IMR-90 (cell line): Measurements from ENCODE around the gene FBXO41. TPM values are rescaled to one million over a fixed set of nuclear protein-coding genes. Genes with fewer than 3 reads are reported as not detected.

Source experiments
- ATAC-seq: fragments of 200-7000 bp; cut with Tn5 transposase; 2 replicates; pipeline ENCODE4 v1.9.1; 2020; ENCODE audit warnings: low read depth, mild to moderate bottlenecking, moderate library complexity
- BruUV-seq: library from RNA; stranded (reverse); fragments of 400-500 nt; replicated peaks from 2 replicates; lab custom pipeline; 2021; lab: Mats Ljungman, UMichigan
- CTCF ChIA-PET: fragments of 300-600 bp; formaldehyde crosslinking; extraction: SDS; loops from one replicate; lab custom pipeline; 2021; ENCODE audit warnings: antibody characterized with exemption; lab: Yijun Ruan, JAX
- POLR2A ChIA-PET: fragments of 300-600 bp; sonication (Branson Sonifier 250); formaldehyde crosslinking; loops from one replicate; lab custom pipeline; 2022; ENCODE audit warnings: antibody characterized with exemption; ENCODE audit not compliant: unreplicated experiment; lab: Charles Lee
- DNase-seq: peaks from one replicate; pipeline ENCODE4 v3.0.0; 2013
- H2AFZ ChIP-seq: replicated peaks from 2 replicates; pipeline ENCODE3; 2013; ENCODE audit warnings: low read length, mild to moderate bottlenecking; ENCODE audit not compliant: poor library complexity
- H2AK5ac ChIP-seq: 2 replicates; pipeline ENCODE4 v1.6.1; 2013; ENCODE audit warnings: low read depth, low read length, inconsistent platforms
- H2AK9ac ChIP-seq: replicated peaks from 2 replicates; pipeline ENCODE3; 2013; ENCODE audit warnings: mild to moderate bottlenecking, low read depth, low read length, moderate library complexity; ENCODE audit not compliant: poor library complexity
- H2BK120ac ChIP-seq: 2 replicates; pipeline ENCODE4 v1.6.1; 2013; ENCODE audit warnings: low read depth, low read length, inconsistent platforms
- H2BK15ac ChIP-seq: 3 replicates; pipeline ENCODE4 v1.6.1; 2013; ENCODE audit warnings: low read depth, low read length, inconsistent platforms
- H2BK20ac ChIP-seq: 2 replicates; pipeline ENCODE4 v1.6.1; 2013; ENCODE audit warnings: low read depth, mild to moderate bottlenecking, inconsistent platforms, low read length, moderate library complexity
- H2BK5ac ChIP-seq: 2 replicates; pipeline ENCODE4 v1.6.1; 2013; ENCODE audit warnings: mild to moderate bottlenecking, low read depth, low read length, inconsistent platforms; ENCODE audit not compliant: poor library complexity, severe bottlenecking
- H3K14ac ChIP-seq: replicated peaks from 2 replicates; pipeline ENCODE4 v1.6.1; 2013; ENCODE audit warnings: low read depth, low read length, inconsistent platforms
- H3K18ac ChIP-seq: 2 replicates; pipeline ENCODE4 v1.6.1; 2013; ENCODE audit warnings: low read depth, low read length, control low read depth
- H3K23ac ChIP-seq: 2 replicates; pipeline ENCODE4 v1.6.1; 2013; ENCODE audit warnings: low read depth, low read length, inconsistent platforms
- H3K27ac ChIP-seq: 2 replicates; pipeline ENCODE4 v1.5.1; 2013; ENCODE audit warnings: mild to moderate bottlenecking, control low read depth, low read length; ENCODE audit not compliant: insufficient read depth
- H3K27me3 ChIP-seq: 2 replicates; pipeline ENCODE4 v1.6.1; 2013; ENCODE audit warnings: low read length; ENCODE audit not compliant: control insufficient read depth, insufficient read depth
- H3K36me3 ChIP-seq: 2 replicates; pipeline ENCODE4 v1.6.1; 2013; ENCODE audit warnings: low read length, mixed read lengths; ENCODE audit not compliant: control insufficient read depth, insufficient read depth
- H3K4ac ChIP-seq: 2 replicates; pipeline ENCODE4 v1.6.1; 2013; ENCODE audit warnings: low read depth, low read length, inconsistent platforms
- H3K4me1 ChIP-seq: 2 replicates; pipeline ENCODE4 v1.6.1; 2013; ENCODE audit warnings: low read length, mixed read lengths; ENCODE audit not compliant: control insufficient read depth, insufficient read depth
- H3K4me2 ChIP-seq: 2 replicates; pipeline ENCODE4 v1.6.1; 2013; ENCODE audit warnings: low read depth, mild to moderate bottlenecking, control low read depth, low read length, moderate library complexity
- H3K4me3 ChIP-seq: 2 replicates; pipeline ENCODE4 v1.5.1; 2013; ENCODE audit warnings: low read depth, mild to moderate bottlenecking, control low read depth, low read length, moderate library complexity; ENCODE audit not compliant: insufficient read depth
- H3K56ac ChIP-seq: 2 replicates; pipeline ENCODE4 v1.6.1; 2013; ENCODE audit warnings: low read length, inconsistent platforms; ENCODE audit not compliant: insufficient read depth; ENCODE audit errors: extremely low read depth
- H3K79me1 ChIP-seq, 2 experiments: 2 replicates each; pipeline ENCODE4 v1.6.1; 2013; ENCODE audit warnings: low read length in 2 of 2, inconsistent platforms in 1 of 2, low read depth in 1 of 2
- H3K9ac ChIP-seq: 2 replicates; pipeline ENCODE4 v1.6.1; 2013; ENCODE audit warnings: low read depth, low read length, control low read depth
- H3K9me1 ChIP-seq: 2 replicates; pipeline ENCODE4 v1.6.1; 2013; ENCODE audit warnings: low read length, inconsistent platforms; ENCODE audit not compliant: insufficient read depth
- H3K9me3 ChIP-seq: 2 replicates; pipeline ENCODE4 v1.6.1; 2013; ENCODE audit warnings: low read length; ENCODE audit not compliant: control insufficient read depth, insufficient read depth
- H4K20me1 ChIP-seq: 2 replicates; pipeline ENCODE4 v1.6.1; 2013; ENCODE audit warnings: low read length, inconsistent platforms; ENCODE audit not compliant: insufficient read depth
- H4K5ac ChIP-seq: 2 replicates; pipeline ENCODE4 v1.6.1; 2013; ENCODE audit warnings: mild to moderate bottlenecking, low read depth, low read length, control low read depth
- H4K8ac ChIP-seq, 2 experiments: 2 replicates each; pipeline ENCODE4 v1.6.1; 2013; ENCODE audit warnings: low read depth in 2 of 2, low read length in 2 of 2, control low read depth in 1 of 2, inconsistent platforms in 1 of 2
- H4K91ac ChIP-seq: 2 replicates; pipeline ENCODE4 v1.6.1; 2013; ENCODE audit warnings: low read depth, low read length, inconsistent platforms; ENCODE audit not compliant: insufficient read depth
- CEBPB ChIP-seq: IDR thresholded peaks from 2 replicates; pipeline ENCODE4 v1.6.1; 2012; ENCODE audit warnings: low read depth, low read length, improper control_type of control experiment
- CTCF ChIP-seq: conservative IDR thresholded peaks from 2 replicates; pipeline ENCODE4 v1.5.1; 2012; ENCODE audit warnings: mild to moderate bottlenecking, low read depth, low read length, improper control_type of control experiment
- RFX5 ChIP-seq: IDR thresholded peaks from 2 replicates; pipeline ENCODE4 v1.8.0; 2012; ENCODE audit warnings: low read depth, mild to moderate bottlenecking, low read length, moderate library complexity
- USF2 ChIP-seq: fragments of 150-350 bp; IDR thresholded peaks from 2 replicates; pipeline ENCODE4 v1.6.1; 2017; ENCODE audit warnings: mild to moderate bottlenecking, antibody characterized with exemption, low read length, low read depth
- WGBS, 2 experiments: methylation state at CpG; one replicate each; pipeline versions ENCODE4 v1.1.5 to v1.1.7; 2013; ENCODE audit warnings: missing lambda C conversion rate in 2 of 2; ENCODE audit not compliant: insufficient read length in 1 of 2; ENCODE audit errors: extremely low coverage in 2 of 2; 5-methylcytosine and 5-hydroxymethylcytosine counted together
- dilution Hi-C: fragments of 300-500 bp; cut with HindIII; formaldehyde crosslinking; loops from one replicate; pipeline ENCODE4 v1.14.3; 2018; ENCODE audit warnings: low sequenced_read_pairs; ENCODE audit not compliant: unreplicated experiment
- in situ Hi-C: fragments of 300-500 bp; cut with MboI; formaldehyde crosslinking; loops from 3 replicates; pipeline ENCODE4 v1.14.3; 2019; ENCODE audit warnings: low sequenced_read_pairs, inconsistent platforms, mixed read lengths
- intact Hi-C: fragments of 100-400 bp; cut with micrococcal nuclease; formaldehyde crosslinking; loops from 2 replicates; pipeline ENCODE4 v1.10.0; 2022
- polyA plus RNA-seq, 3 experiments: library from polyadenylated mRNA; depleted of rRNA; stranded (reverse); fragments of >200 nt; gene quantifications; 2 replicates each; pipeline ENCODE4 v1.2.3, GENCODE V29; 2012; ENCODE audit warnings: low replicate concordance in 1 of 3
- total RNA-seq: library from RNA; depleted of rRNA; stranded (reverse); fragments of >200 nt; gene quantifications from 2 replicates; pipeline ENCODE4 v1.2.3, GENCODE V29; 2012

FBXO41 gene
- total and polyA plus RNA-seq, 2 of the 4 experiments (the other 2 are of a cell fraction) = 0.54 to 3.7 TPM

GRCh38 chr2:73301636-73302035 lies 17.4 kb upstream of the FBXO41 start:
- Histone ChIP-seq H3K27ac (no peak overlapping the region), H3K56ac (no peak overlapping the region), H2AK5ac (no peak overlapping the region), H4K5ac (no peak overlapping the region), H2BK120ac (no peak overlapping the region), H3K9me1 (no peaks in the 10 kb centered on the region), H3K27me3 (peaks cover 27% of the 10 kb centered on the region), H3K4me1 (no peaks in the 10 kb centered on the region), H4K20me1 (no peaks in the 10 kb centered on the region), H3K9me3 (no peaks in the 10 kb centered on the region), H4K91ac (no peak overlapping the region), H3K79me1 (no peaks in the 10 kb centered on the region), H2AK9ac (no peak overlapping the region), H3K14ac (no peak overlapping the region), H2BK20ac (no peak overlapping the region), H3K9ac (no peak overlapping the region), H3K4me2 (no peak overlapping the region), H3K4ac (no peak overlapping the region), H3K23ac (no peak overlapping the region), H2AFZ (no peak overlapping the region), H4K8ac (no peak overlapping the region), H3K4me3 (no peak overlapping the region), H2BK5ac (no peak overlapping the region), H3K18ac (no peak overlapping the region), H3K36me3 (no peaks in the 10 kb centered on the region), H2BK15ac (no peak overlapping the region)
- no peak for DNase-seq
- POLR2A ChIA-PET = no interaction called here
- in situ Hi-C loops (no loop called here), dilution Hi-C loops (no loop called here), intact Hi-C loops (no loop called here)
- no peak for ATAC-seq
- CTCF ChIA-PET = interaction anchor here (0.6 kb wide), 1 partner anchor 904 kb away, joined by 9 read pairs; no protein-coding TSS in a partner anchor
- no peak for TF ChIP-seq CTCF
- TF ChIP-seq CEBPB = no peak
- no peak for TF ChIP-seq RFX5
- TF ChIP-seq USF2 = no peak
- 0% methylated on average over 1 of the region's 4 CpGs; no CpG with 5 or more reads in 1 of the 2 experiments for WGBS, 2 experiments
- BruUV-seq = no TSS peak
